Ovary (tissue), 3 donors: ENCODE results near the gene NPDC1.

Source experiments
- CTCF ChIP-seq, 3 donors: fragments of 450-650 bp in 2 of 3; fragments of 200-600 bp in 1 of 3; IDR thresholded peaks; one replicate each; pipeline versions ENCODE4 v1.5.1 to v1.8.0; 2016 to 2022; ENCODE audit warnings: antibody characterized with exemption in 3 of 3, mild to moderate bottlenecking in 1 of 3
- EP300 ChIP-seq: sonication (generic); formaldehyde crosslinking; IDR thresholded peaks from one replicate; pipeline ENCODE4 v1.6.1; 2017; ENCODE audit warnings: antibody characterized with exemption
- POLR2A ChIP-seq: fragments of 450-650 bp; IDR thresholded peaks from one replicate; pipeline ENCODE4 v1.6.1; 2017; ENCODE audit warnings: antibody characterized with exemption, mild to moderate bottlenecking, moderate library complexity
- donor health status: DM: no; HTN: no; CAD: no.

DNA sequence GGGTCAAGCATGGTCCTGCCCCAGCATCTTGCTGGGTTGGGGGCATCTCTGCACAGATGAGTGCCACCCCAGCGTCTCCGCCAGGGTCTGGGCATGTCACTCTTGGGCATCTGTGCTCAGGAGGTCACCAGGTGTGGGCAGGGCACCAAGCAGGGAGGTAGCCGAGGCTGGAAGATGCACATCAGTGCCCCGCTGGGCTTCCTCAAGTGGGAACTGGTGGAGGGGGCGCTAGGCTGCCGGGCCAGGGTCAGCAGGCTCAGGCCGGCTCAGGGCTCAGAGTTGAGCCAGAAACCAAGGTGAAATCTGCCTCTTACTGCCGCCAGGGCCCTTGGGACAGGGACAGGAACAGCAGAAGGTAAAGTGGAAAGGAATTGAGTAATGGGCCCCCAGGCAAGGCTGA, 10.0 kb downstream of the NPDC1 start:
- TF ChIP-seq CTCF (IDR thresholded peaks at IDR 0.05): no peak
- no peak for TF ChIP-seq POLR2A
- no peak for TF ChIP-seq EP300
